Breast epithelium (tissue), 3 donors: ENCODE results near the gene CTSL.

Experiments
- CTCF ChIP-seq, 3 donors: fragments of 450-650 bp; IDR thresholded peaks; one replicate each; pipeline ENCODE4 v1.5.1; 2016 to 2017; ENCODE audit warnings: antibody characterized with exemption in 3 of 3, mild to moderate bottlenecking in 3 of 3, moderate library complexity in 3 of 3
- POLR2A ChIP-seq: fragments of 450-650 bp; IDR thresholded peaks from one replicate; pipeline ENCODE4 v1.6.1; 2016; ENCODE audit warnings: antibody characterized with exemption, mild to moderate bottlenecking, moderate library complexity
- POLR2AphosphoS5 ChIP-seq, 3 donors: sonication (generic); formaldehyde crosslinking; IDR thresholded peaks; one replicate each; pipeline ENCODE4 v1.6.1; 2017; ENCODE audit warnings: antibody characterized with exemption in 3 of 3

- TF ChIP-seq CTCF (IDR thresholded peaks at IDR 0.05) (no peak), POLR2A (no peak), POLR2AphosphoS5 (IDR thresholded peaks at IDR 0.05) (no peak)
These were observed 44.5 kb upstream of the CTSL start for GRCh38 chr9:87681271-87682061.
